HepG2 (cell line): ENCODE results near the gene SLC26A5. TPM values are rescaled to one million over a fixed set of nuclear protein-coding genes. Genes with fewer than 3 reads are reported as not detected.

ENCODE experiments used
- ARID4A ChIP-seq: sonication (generic); formaldehyde crosslinking; IDR thresholded peaks from 2 replicates; pipeline ENCODE4 v1.5.0; 2020; ENCODE audit warnings: mild to moderate bottlenecking, missing genetic modification reagents, borderline replicate concordance
- ESRRA ChIP-seq: sonication (generic); formaldehyde crosslinking; IDR thresholded peaks from 2 replicates; pipeline ENCODE4 v1.5.1; 2020; ENCODE audit warnings: mild to moderate bottlenecking, low read depth, missing genetic modification reagents
- FOXA1 ChIP-seq, 2 experiments: fragments of 450-650 bp in 1 of 2; sonication (generic) in 1 of 2; formaldehyde crosslinking in 1 of 2; IDR thresholded peaks; 2 replicates each; pipeline versions ENCODE4 v1.4.0 to v1.6.1; 2016 to 2020; ENCODE audit warnings: missing genetic modification reagents in 1 of 2
- FOXP1 ChIP-seq, 2 experiments: fragments of 450-650 bp in 1 of 2; IDR thresholded peaks; 2 replicates each; pipeline ENCODE4 v1.6.1; 2017 to 2018; ENCODE audit warnings: antibody characterized with exemption in 1 of 2
- IKZF4 ChIP-seq: sonication (generic); formaldehyde crosslinking; IDR thresholded peaks from 2 replicates; pipeline ENCODE4 v1.5.1; 2020; ENCODE audit warnings: borderline replicate concordance, mild to moderate bottlenecking, low read depth, missing genetic modification reagents; ENCODE audit errors: not compliant biosample characterization
- MEF2D ChIP-seq: sonication (generic); formaldehyde crosslinking; IDR thresholded peaks from 2 replicates; pipeline ENCODE4 v1.5.1; 2020; ENCODE audit warnings: mild to moderate bottlenecking, missing genetic modification reagents
- NCOR1 ChIP-seq: fragments of 200-600 bp; sonication (generic); IDR thresholded peaks from 2 replicates; pipeline ENCODE4 v1.7.0; 2017; ENCODE audit warnings: antibody characterized with exemption, low read length, borderline replicate concordance
- NRL ChIP-seq: sonication (generic); formaldehyde crosslinking; IDR thresholded peaks from 2 replicates; pipeline ENCODE4 v1.5.0; 2020; ENCODE audit warnings: missing genetic modification reagents, mild to moderate bottlenecking, moderate library complexity, borderline replicate concordance
- RFXAP ChIP-seq: sonication (generic); formaldehyde crosslinking; IDR thresholded peaks from 2 replicates; pipeline ENCODE4 v1.4.0; 2020; ENCODE audit warnings: missing genetic modification reagents, borderline replicate concordance
- SAP130 ChIP-seq: IDR thresholded peaks from 2 replicates; pipeline ENCODE4 v1.6.1; 2016; ENCODE audit warnings: low read depth
- THRA ChIP-seq: sonication (generic); formaldehyde crosslinking; IDR thresholded peaks from 2 replicates; pipeline ENCODE4 v1.4.0; 2020; ENCODE audit warnings: missing genetic modification reagents, borderline replicate concordance
- ZBTB49 ChIP-seq: sonication (generic); formaldehyde crosslinking; IDR thresholded peaks from 2 replicates; pipeline ENCODE4 v1.4.0; 2020; ENCODE audit warnings: missing genetic modification reagents, borderline replicate concordance
- ZNF10 ChIP-seq: sonication (generic); formaldehyde crosslinking; IDR thresholded peaks from 2 replicates; pipeline ENCODE4 v1.4.0; 2020; ENCODE audit warnings: mild to moderate bottlenecking, low read depth, missing genetic modification reagents, borderline replicate concordance
- ZNF143 ChIP-seq: sonication (generic); formaldehyde crosslinking; IDR thresholded peaks from 2 replicates; pipeline ENCODE4 v1.4.0; 2020; ENCODE audit warnings: missing genetic modification reagents
- ZNF550 ChIP-seq: sonication (generic); formaldehyde crosslinking; IDR thresholded peaks from 2 replicates; pipeline ENCODE4 v1.4.0; 2020; ENCODE audit warnings: mild to moderate bottlenecking, missing genetic modification reagents, borderline replicate concordance
- ZNF788 ChIP-seq: sonication (generic); formaldehyde crosslinking; IDR thresholded peaks from 2 replicates; pipeline ENCODE4 v1.5.0; 2020; ENCODE audit warnings: mild to moderate bottlenecking, missing genetic modification reagents, borderline replicate concordance
- polyA plus RNA-seq, 8 experiments: library from polyadenylated mRNA; depleted of rRNA in 3 of 8; stranded (reverse) in 7 of 8; unstranded in 1 of 8; fragments of >200 nt; fragmentation: Illumina TruSeq in 4 of 8; extraction: Trizol in 4 of 8; gene quantifications; 2 replicates each; pipeline versions ENCODE4 v1.2.1 to v1.2.3, GENCODE V29; 2011 to 2016; ENCODE audit warnings: low read depth in 4 of 8, missing spikeins in 1 of 8, mixed read lengths in 1 of 8; ENCODE audit not compliant: insufficient read depth in 1 of 8
- total RNA-seq, 5 experiments: library from RNA; depleted of rRNA; stranded (reverse); fragments of >200 nt; fragmentation: Illumina TruSeq; extraction: Trizol; gene quantifications; 2 replicates each; pipeline ENCODE4 v1.2.3, GENCODE V29; 2016; ENCODE audit warnings: low read depth in 1 of 5
- TF ChIP-seq, protein P1 (sequence below), 2 experiments: sonication (generic) in 1 of 2; formaldehyde crosslinking in 1 of 2; IDR thresholded peaks; 2 replicates each; pipeline versions ENCODE4 v1.4.0 to v1.6.1; 2018 to 2020; ENCODE audit warnings: missing genetic modification reagents in 2 of 2, borderline replicate concordance in 1 of 2, low read depth in 1 of 2, mild to moderate bottlenecking in 1 of 2, missing biosample characterization in 1 of 2
- TF ChIP-seq, protein P2 (sequence below): sonication (generic); formaldehyde crosslinking; IDR thresholded peaks from 2 replicates; pipeline ENCODE4 v1.5.0; 2020; ENCODE audit warnings: missing genetic modification reagents

Gene SLC26A5
- total and polyA plus RNA-seq, 2 of the 13 experiments (the other 11 are each of a cell fraction or from before 2014, with no cell fraction given) = 0.08 to 0.11 TPM

GRCh38 chr7:103437623-103438022 is 8.4 kb downstream of the SLC26A5 start (continued):
- TF ChIP-seq ZNF10 (CRISPR knock-in tag) (no peak), ZBTB49 (CRISPR knock-in tag) (no peak), SAP130 (peak; percentile 62), THRA (CRISPR knock-in tag) (peak; percentile 21; the same call in 1 of the 2 replicates), NCOR1 (no peak), MEF2D (CRISPR knock-in tag) (0 out of 2 replicates have a peak, but pooled peaks have one; percentile 45), FOXA1 (IDR thresholded peaks at IDR 0.05) (no peak), FOXA1 (CRISPR knock-in tag; IDR thresholded peaks at IDR 0.05) (peak; percentile 51), NRL (CRISPR knock-in tag) (no peak), RFXAP (CRISPR knock-in tag) (no peak), ZNF143 (CRISPR knock-in tag) (no peak), ZNF788 (CRISPR knock-in tag) (no peak), ZNF550 (CRISPR knock-in tag) (no peak), IKZF4 (CRISPR knock-in tag) (no peak), FOXP1 (IDR thresholded peaks at IDR 0.05) (no peak), FOXP1 (CRISPR knock-in tag; IDR thresholded peaks at IDR 0.05) (peak; percentile 27; the same call in 1 of the 2 replicates), ARID4A (no peak), ESRRA (no peak)
- TF ChIP-seq, protein P1, sequence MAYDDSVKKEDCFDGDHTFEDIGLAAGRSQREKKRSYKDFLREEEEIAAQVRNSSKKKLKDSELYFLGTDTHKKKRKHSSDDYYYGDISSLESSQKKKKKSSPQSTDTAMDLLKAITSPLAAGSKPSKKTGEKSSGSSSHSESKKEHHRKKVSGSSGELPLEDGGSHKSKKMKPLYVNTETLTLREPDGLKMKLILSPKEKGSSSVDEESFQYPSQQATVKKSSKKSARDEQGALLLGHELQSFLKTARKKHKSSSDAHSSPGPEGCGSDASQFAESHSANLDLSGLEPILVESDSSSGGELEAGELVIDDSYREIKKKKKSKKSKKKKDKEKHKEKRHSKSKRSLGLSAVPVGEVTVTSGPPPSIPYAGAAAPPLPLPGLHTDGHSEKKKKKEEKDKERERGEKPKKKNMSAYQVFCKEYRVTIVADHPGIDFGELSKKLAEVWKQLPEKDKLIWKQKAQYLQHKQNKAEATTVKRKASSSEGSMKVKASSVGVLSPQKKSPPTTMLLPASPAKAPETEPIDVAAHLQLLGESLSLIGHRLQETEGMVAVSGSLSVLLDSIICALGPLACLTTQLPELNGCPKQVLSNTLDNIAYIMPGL (CRISPR knock-in tag; IDR thresholded peaks at IDR 0.05; ENCODE audit: borderline replicate concordance in 1 of 2, low read depth in 1 of 2) = no peak
- TF ChIP-seq, protein P2, sequence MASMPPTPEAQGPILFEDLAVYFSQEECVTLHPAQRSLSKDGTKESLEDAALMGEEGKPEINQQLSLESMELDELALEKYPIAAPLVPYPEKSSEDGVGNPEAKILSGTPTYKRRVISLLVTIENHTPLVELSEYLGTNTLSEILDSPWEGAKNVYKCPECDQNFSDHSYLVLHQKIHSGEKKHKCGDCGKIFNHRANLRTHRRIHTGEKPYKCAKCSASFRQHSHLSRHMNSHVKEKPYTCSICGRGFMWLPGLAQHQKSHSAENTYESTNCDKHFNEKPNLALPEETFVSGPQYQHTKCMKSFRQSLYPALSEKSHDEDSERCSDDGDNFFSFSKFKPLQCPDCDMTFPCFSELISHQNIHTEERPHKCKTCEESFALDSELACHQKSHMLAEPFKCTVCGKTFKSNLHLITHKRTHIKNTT = no peak
